Measurements from ENCODE around the gene QKI.

Gene QKI

GRCh38 chr6:163414117-163414945, at the start of gene QKI:
TSS of gene QKI (plus strand) at chr6:163414718. CDS start at chr6:163415194, 476 bp downstream.
- TF ChIP-seq CTCF (IDR thresholded peaks at IDR 0.05; ENCODE audit: low read depth, low read length, missing control alignments): no peak
- H3K4me3 ChIP-seq (ENCODE audit: low read depth, low read length): peak within 1 kb of the TSS; percentile 91
- DNase-seq (ENCODE audit: low read depth): no peak

GRCh38 chr6:163366288-163366687, 48.2 kb upstream of the QKI start:
- no peak for DNase-seq (ENCODE audit: low read depth)
- H3K4me3 ChIP-seq (ENCODE audit: low read depth, low read length): no peak overlapping the region
- TF ChIP-seq CTCF (IDR thresholded peaks at IDR 0.05; ENCODE audit: low read depth, low read length, missing control alignments): no peak

- no peak for TF ChIP-seq CTCF (IDR thresholded peaks at IDR 0.05; ENCODE audit: low read depth, low read length, missing control alignments)
- no peak for DNase-seq (ENCODE audit: low read depth)
- H3K4me3 ChIP-seq (ENCODE audit: low read depth, low read length): no peak overlapping the region
Measured at GRCh38 chr6:163367497-163368183, 46.9 kb upstream of the QKI start.

- H3K4me3 ChIP-seq (ENCODE audit: low read depth, low read length): no peak overlapping the region
- no peak for DNase-seq (ENCODE audit: low read depth)
- TF ChIP-seq CTCF (IDR thresholded peaks at IDR 0.05; ENCODE audit: low read depth, low read length, missing control alignments): no peak
Measured at GRCh38 chr6:163369141-163369540, 45.4 kb upstream of the QKI start.

- DNase-seq (ENCODE audit: low read depth): no peak
- TF ChIP-seq CTCF (IDR thresholded peaks at IDR 0.05; ENCODE audit: low read depth, low read length, missing control alignments): no peak
- H3K4me3 ChIP-seq (ENCODE audit: low read depth, low read length): no peak overlapping the region
Measured at GRCh38 chr6:163369628-163370365, 44.7 kb upstream of the QKI start.

- no peak for TF ChIP-seq CTCF (IDR thresholded peaks at IDR 0.05; ENCODE audit: low read depth, low read length, missing control alignments)
Measured at GRCh38 chr6:163370464-163371117, 43.9 kb upstream of the QKI start.

More at GRCh38 chr6:163370464-163371117, 43.9 kb upstream of the QKI start:
- no peak overlapping the region for H3K4me3 ChIP-seq (ENCODE audit: low read depth, low read length)
- DNase-seq (ENCODE audit: low read depth): no peak

All from GM12864 (cell line).